ENCODE results near the gene CLMN. TPM values are rescaled to one million over a fixed set of nuclear protein-coding genes. Genes with fewer than 3 reads are reported as not detected.

CLMN gene
- total and polyA plus RNA-seq, 2 donors (not counting 1 experiment from before 2014, with no cell fraction given) = 9.6 to 51.5 TPM

- H3K4me1 Mint-ChIP-seq = peaks cover 11% of the 10 kb centered on the region
- POLR2A ChIA-PET = no interaction called here
Observed at GRCh38 chr14:95365401-95365800, 45.7 kb upstream of the CLMN start.

More at GRCh38 chr14:95365401-95365800, 45.7 kb upstream of the CLMN start:
- H3K27me3 Mint-ChIP-seq = peaks cover 57% of the 10 kb centered on the region
- peaks cover 9 to 19% of the 10 kb centered on the region in 2 donors for H3K4me1 ChIP-seq (ENCODE audit: control insufficient read depth in 2 of 2, insufficient read depth in 2 of 2, low read length in 2 of 2)
- H2AFZ ChIP-seq (ENCODE audit: insufficient read depth, low read depth, low read length, poor library complexity, severe bottlenecking) = no peak overlapping the region
- no peak overlapping the region for H3K4me2 ChIP-seq (replicated peaks; ENCODE audit: low read depth, low read length, poor library complexity, severe bottlenecking)
- intact Hi-C loops (cut with micrococcal nuclease) = loop anchor here (10.0 kb wide), 1 partner anchor 51 kb away; the partner anchor contains the start of gene CLMN
- H3K9me3 ChIP-seq (ENCODE audit: control extremely low read depth in 1 of 3, control insufficient read depth in 2 of 3, insufficient read depth in 1 of 3, low read length in 2 of 3) = peaks cover 0 to 8% (median 0%) of the 10 kb centered on the region in 3 donors
- H3K36me3 ChIP-seq (replicated peaks in 1 of 2; ENCODE audit: control extremely low read depth in 1 of 2, control insufficient read depth in 1 of 2, extremely low read depth in 1 of 2, insufficient read depth in 2 of 2, low read length in 1 of 2) = no peaks in the 10 kb centered on the region
- no peaks in the 10 kb centered on the region for H3K79me2 ChIP-seq (ENCODE audit: control insufficient read depth, insufficient read depth, low read length)
- DNase-seq (no peak), ATAC-seq (ENCODE audit: low read depth) (no peak)
- H4K20me1 ChIP-seq (ENCODE audit: control insufficient read depth, insufficient read depth, low read length, poor library complexity, severe bottlenecking) = no peaks in the 10 kb centered on the region
- no peak overlapping the region for H3K27ac Mint-ChIP-seq
- H3K27me3 ChIP-seq (replicated peaks in 1 of 4; ENCODE audit: control extremely low read depth in 1 of 4, control insufficient read depth in 3 of 4, insufficient read depth in 4 of 4, low read length in 3 of 4) = peaks cover 0 to 30% (median 6%) of the 10 kb centered on the region in 4 experiments
- no peak overlapping the region for H3K4me3 ChIP-seq (ENCODE audit: control extremely low read depth in 1 of 5, extremely low read depth in 1 of 5, insufficient read depth in 1 of 5, low read depth in 2 of 5, low read length in 4 of 5)
- no CpG with 5 or more reads among the region's 2 CpGs for WGBS (ENCODE audit: insufficient coverage)
- CTCF ChIA-PET = interaction anchor here (1.3 kb wide), 1 partner anchor 28 kb away, joined by 3 read pairs; no protein-coding TSS in a partner anchor
- H3K9ac ChIP-seq (ENCODE audit: low read length) = no peak overlapping the region
- H3K27ac ChIP-seq (ENCODE audit: low read length in 2 of 2) = no peak overlapping the region
- no peak for TF ChIP-seq EZH2 (IDR thresholded peaks at IDR 0.05; ENCODE audit: borderline replicate concordance, insufficient read depth, low read depth, low read length, poor library complexity, severe bottlenecking)
- TF ChIP-seq CTCF (IDR thresholded peaks at IDR 0.05) = no peak
- H3K9me3 Mint-ChIP-seq (ENCODE audit: insufficient read depth) = no peaks in the 10 kb centered on the region
- no peak overlapping the region for H3K4me3 Mint-ChIP-seq
